GM12878 (cell line): ENCODE results near the gene OR1I1. TPM values are rescaled to one million over a fixed set of nuclear protein-coding genes. Genes with fewer than 3 reads are reported as not detected.

Experiments
- ATAC-seq: fragments of 200-7000 bp; cut with Tn5 transposase; 3 replicates; pipeline ENCODE4 v1.9.1; 2020; ENCODE audit warnings: mild to moderate bottlenecking, moderate library complexity
- BruUV-seq: library from RNA; stranded (reverse); fragments of 400-500 nt; replicated peaks from 2 replicates; lab custom pipeline; 2021; lab: Mats Ljungman, UMichigan
- CTCF ChIA-PET: fragments of 300-600 bp; sonication (Branson Sonifier 250); formaldehyde crosslinking; extraction: SDS; loops from one replicate; lab custom pipeline; 2021; ENCODE audit warnings: inconsistent platforms; lab: Yijun Ruan, JAX
- POLR2A ChIA-PET: fragments of 350-600 bp; formaldehyde crosslinking; extraction: SDS; loops from one replicate; lab custom pipeline; 2021; ENCODE audit warnings: inconsistent platforms; lab: Charles Lee
- RAD21 ChIA-PET: fragments of 300-600 bp; sonication (Branson Sonifier 250); formaldehyde crosslinking; loops from one replicate; lab custom pipeline; 2023; ENCODE audit warnings: antibody characterized with exemption; ENCODE audit not compliant: unreplicated experiment; lab: Charles Lee
- SMC1A ChIA-PET: fragments of 300-600 bp; sonication (Branson Sonifier 250); formaldehyde crosslinking; loops from one replicate; lab custom pipeline; 2023; ENCODE audit not compliant: unreplicated experiment, uncharacterized antibody; lab: Charles Lee
- DNase-seq: peaks from one replicate; pipeline ENCODE4 v3.0.0-alpha.2; 2011; ENCODE audit warnings: low read depth, low spot score
- FAIRE-seq: peaks from 3 replicates; lab custom pipeline; 2011; peaks lifted over from hg19 to GRCh38; lab: Jason Lieb, UNC
- H2AFZ ChIP-seq: 2 replicates; pipeline ENCODE4 v1.6.0; 2011; ENCODE audit warnings: low read depth, low read length, control low read depth; ENCODE audit not compliant: control insufficient read depth
- H3K27ac ChIP-seq: 2 replicates; pipeline ENCODE4 v1.5.1; 2011; ENCODE audit warnings: control low read depth; ENCODE audit not compliant: control insufficient read depth, insufficient read depth
- H3K27me3 ChIP-seq, 2 experiments: replicated peaks in 1 of 2; 2 replicates each; pipeline versions ENCODE4 v1.6.0 to v1.6.1; 2011; ENCODE audit warnings: low read length in 1 of 2; ENCODE audit not compliant: control insufficient read depth in 2 of 2, insufficient read depth in 2 of 2
- H3K36me3 ChIP-seq, 2 experiments: 2 replicates each; pipeline ENCODE4 v1.5.1; 2011; ENCODE audit warnings: low read length in 1 of 2; ENCODE audit not compliant: control insufficient read depth in 2 of 2, insufficient read depth in 2 of 2
- H3K4me1 ChIP-seq: 2 replicates; pipeline ENCODE4 v1.6.1; 2011; ENCODE audit warnings: mild to moderate bottlenecking, low read length, moderate library complexity, mixed read lengths; ENCODE audit not compliant: control insufficient read depth, insufficient read depth
- H3K4me2 ChIP-seq: 2 replicates; pipeline ENCODE4 v1.6.0; 2011; ENCODE audit warnings: control low read depth; ENCODE audit not compliant: control insufficient read depth, insufficient read depth
- H3K4me3 ChIP-seq: fragments of 200-600 bp; sonication (generic); 2 replicates; pipeline ENCODE4 v1.5.1; 2016
- H3K79me2 ChIP-seq: 2 replicates; pipeline ENCODE4 v1.6.0; 2011; ENCODE audit warnings: low read length; ENCODE audit not compliant: control insufficient read depth, insufficient read depth
- H3K9ac ChIP-seq: 2 replicates; pipeline ENCODE4 v1.8.0; 2011; ENCODE audit warnings: low read length, control low read depth, mixed read lengths; ENCODE audit not compliant: control insufficient read depth, insufficient read depth
- H3K9me3 ChIP-seq: replicated peaks from 3 replicates; pipeline ENCODE4 v1.5.1; 2011; ENCODE audit warnings: mild to moderate bottlenecking, low read length; ENCODE audit not compliant: control insufficient read depth, insufficient read depth
- H4K20me1 ChIP-seq: 2 replicates; pipeline ENCODE4 v1.6.0; 2011; ENCODE audit not compliant: control insufficient read depth, insufficient read depth
- CHD1 ChIP-seq: IDR thresholded peaks from 2 replicates; pipeline ENCODE4 v1.6.1; 2012; ENCODE audit warnings: low read depth, low read length, improper control_type of control experiment
- HDAC6 ChIP-seq: fragments of 200-600 bp; sonication (generic); IDR thresholded peaks from one replicate; pipeline ENCODE4 v1.8.0; 2017; ENCODE audit warnings: antibody characterized with exemption; ENCODE audit not compliant: unreplicated experiment
- MXI1 ChIP-seq: fragments of 150-350 bp; IDR thresholded peaks from 2 replicates; pipeline ENCODE4 v1.6.1; 2011; ENCODE audit warnings: low read depth, mild to moderate bottlenecking, inconsistent platforms, low read length, improper control_type of control experiment
- RAD51 ChIP-seq: fragments of 450-650 bp; IDR thresholded peaks from 2 replicates; pipeline ENCODE4 v1.6.1; 2016; ENCODE audit warnings: moderate library complexity, mild to moderate bottlenecking, inconsistent platforms
- RUNX3 ChIP-seq: IDR thresholded peaks from 2 replicates; pipeline ENCODE4 v1.6.1; 2012; ENCODE audit warnings: low read length, inconsistent platforms
- SMAD5 ChIP-seq: IDR thresholded peaks from 2 replicates; pipeline ENCODE4 v1.6.1; 2016; ENCODE audit warnings: antibody characterized with exemption, low read depth
- SREBF1 ChIP-seq: IDR thresholded peaks from 2 replicates; pipeline ENCODE4 v1.6.1; 2012; ENCODE audit warnings: mild to moderate bottlenecking, low read length
- STAT3 ChIP-seq: IDR thresholded peaks from 2 replicates; pipeline ENCODE4 v1.6.1; 2011; ENCODE audit warnings: low read depth, low read length, improper control_type of control experiment
- YY1 ChIP-seq: IDR thresholded peaks from 2 replicates; pipeline ENCODE4 v1.6.1; 2011; ENCODE audit warnings: low read depth, mild to moderate bottlenecking, low read length
- WGBS: methylation state at CpG from one replicate; pipeline ENCODE4 v1.1.6; 2016; ENCODE audit warnings: low lambda C conversion rate; ENCODE audit not compliant: insufficient replicate concordance, insufficient coverage; ENCODE audit errors: missing lambda C conversion rate; 5-methylcytosine and 5-hydroxymethylcytosine counted together
- in situ Hi-C: fragments of 300-500 bp; cut with MboI; formaldehyde crosslinking; loops from 9 replicates; pipeline ENCODE4 v1.14.3; 2018; ENCODE audit warnings: mixed read lengths
- intact Hi-C: fragments of 100-400 bp; cut with micrococcal nuclease; formaldehyde crosslinking; loops from one replicate; pipeline ENCODE4 v1.14.2; 2022; ENCODE audit not compliant: unreplicated experiment
- polyA plus RNA-seq, 11 experiments: library from polyadenylated mRNA; depleted of rRNA in 4 of 11; unstranded in 6 of 11; stranded (reverse) in 5 of 11; fragments of >200 nt; fragmentation: Nextera tagmentation in 4 of 11; fragmentation: Illumina TruSeq in 1 of 11; extraction: Ambion mirVana in 4 of 11; extraction: Trizol in 1 of 11; gene quantifications; 1 replicate in 1 of 11; 2 replicates in 10 of 11; pipeline versions ENCODE4 v1.2.1 to v1.2.3, GENCODE V29; 2011 to 2016; ENCODE audit warnings: inconsistent platforms in 2 of 11, missing spikeins in 2 of 11, low read depth in 1 of 11
- total RNA-seq, 4 experiments: library from RNA; depleted of rRNA in 3 of 4; stranded (reverse); fragments of >200 nt in 3 of 4; fragmentation: Illumina TruSeq in 1 of 4; extraction: Trizol in 1 of 4; gene quantifications; 2 replicates each; pipeline versions ENCODE4 v1.2.1 to v1.2.3, GENCODE V29; 2013 to 2021
- TF ChIP-seq, protein P1 (sequence below): fragments of 450-650 bp; conservative IDR thresholded peaks from 2 replicates; pipeline ENCODE4 v1.6.1; 2017; ENCODE audit warnings: mild to moderate bottlenecking, moderate library complexity
- TF ChIP-seq, protein P2 (sequence below): fragments of 450-650 bp; IDR thresholded peaks from 2 replicates; pipeline ENCODE4 v1.6.1; 2017; ENCODE audit warnings: mild to moderate bottlenecking, moderate library complexity
- TF ChIP-seq, protein P3 (sequence below): fragments of 450-650 bp; formaldehyde crosslinking; IDR thresholded peaks from 2 replicates; pipeline ENCODE4 v1.5.0; 2022; ENCODE audit warnings: mild to moderate bottlenecking, missing genetic modification characterization

Gene OR1I1
- total and polyA plus RNA-seq, 10 of the 15 experiments (the other 5 are each of a cell fraction or from before 2014, with no cell fraction given): not detected

- TF ChIP-seq, protein P1, sequence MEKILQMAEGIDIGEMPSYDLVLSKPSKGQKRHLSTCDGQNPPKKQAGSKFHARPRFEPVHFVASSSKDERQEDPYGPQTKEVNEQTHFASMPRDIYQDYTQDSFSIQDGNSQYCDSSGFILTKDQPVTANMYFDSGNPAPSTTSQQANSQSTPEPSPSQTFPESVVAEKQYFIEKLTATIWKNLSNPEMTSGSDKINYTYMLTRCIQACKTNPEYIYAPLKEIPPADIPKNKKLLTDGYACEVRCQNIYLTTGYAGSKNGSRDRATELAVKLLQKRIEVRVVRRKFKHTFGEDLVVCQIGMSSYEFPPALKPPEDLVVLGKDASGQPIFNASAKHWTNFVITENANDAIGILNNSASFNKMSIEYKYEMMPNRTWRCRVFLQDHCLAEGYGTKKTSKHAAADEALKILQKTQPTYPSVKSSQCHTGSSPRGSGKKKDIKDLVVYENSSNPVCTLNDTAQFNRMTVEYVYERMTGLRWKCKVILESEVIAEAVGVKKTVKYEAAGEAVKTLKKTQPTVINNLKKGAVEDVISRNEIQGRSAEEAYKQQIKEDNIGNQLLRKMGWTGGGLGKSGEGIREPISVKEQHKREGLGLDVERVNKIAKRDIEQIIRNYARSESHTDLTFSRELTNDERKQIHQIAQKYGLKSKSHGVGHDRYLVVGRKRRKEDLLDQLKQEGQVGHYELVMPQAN: no peak
- TF ChIP-seq SMAD5 (no peak), HDAC6 (no peak)
Observed at GRCh38 chr19:15081911-15082310, at the start of gene OR1I1 (continued).

DNA sequence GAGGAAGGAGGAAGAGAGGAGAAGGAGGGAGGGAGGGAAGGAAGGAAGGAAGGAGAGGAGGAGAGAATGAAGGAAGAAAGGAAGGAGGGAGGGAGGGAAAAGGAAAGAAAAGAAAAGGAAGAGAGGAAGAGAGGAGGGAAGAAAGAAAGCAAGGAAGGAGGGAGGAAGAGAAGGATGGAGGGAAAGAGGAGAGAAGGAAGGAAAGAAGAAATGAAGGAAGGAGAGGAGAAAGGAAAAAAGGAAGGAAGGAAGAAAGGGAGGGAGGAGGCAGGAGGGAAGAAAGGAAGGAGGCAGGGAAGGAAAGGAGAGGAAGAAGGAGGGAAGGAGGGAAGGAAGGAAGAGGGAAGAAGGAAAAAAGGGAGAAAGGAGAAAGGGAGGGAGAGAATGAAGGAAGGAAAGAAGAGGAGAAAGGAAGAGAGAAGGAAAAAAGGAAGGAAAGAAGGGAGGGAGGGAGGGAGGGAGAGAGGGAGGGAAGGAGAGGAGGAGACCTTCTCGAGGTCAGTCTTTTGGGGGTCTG, 46.2 kb upstream of the OR1I1 start:
- Histone ChIP-seq H4K20me1 (no peaks in the 10 kb centered on the region), H3K27me3 (no peaks in the 10 kb centered on the region; a peak in 1 of 4 replicates), H3K4me1 (no peaks in the 10 kb centered on the region), H2AFZ (no peak overlapping the region), H3K27ac (no peak overlapping the region), H3K36me3 (no peaks in the 10 kb centered on the region), H3K79me2 (no peaks in the 10 kb centered on the region), H3K4me2 (no peak overlapping the region), H3K4me3 (no peak overlapping the region), H3K9ac (no peak overlapping the region), H3K9me3 (no peaks in the 10 kb centered on the region)
- ATAC-seq (no peak), DNase-seq (no peak), FAIRE-seq (no peak)
- in situ Hi-C loops: no loop called here
- WGBS: 0% methylated on average over 1 of the region's 1 CpG
- no TSS peak for BruUV-seq
- CTCF ChIA-PET: no interaction called here
- POLR2A ChIA-PET: no interaction called here
- RAD21 ChIA-PET: no interaction called here
- intact Hi-C loops: no loop called here
- SMC1A ChIA-PET: no interaction called here
- TF ChIP-seq STAT3 (no peak), CHD1 (no peak), SREBF1 (no peak), MXI1 (no peak), RUNX3 (no peak), RAD51 (no peak), YY1 (no peak)
- TF ChIP-seq, protein P2, sequence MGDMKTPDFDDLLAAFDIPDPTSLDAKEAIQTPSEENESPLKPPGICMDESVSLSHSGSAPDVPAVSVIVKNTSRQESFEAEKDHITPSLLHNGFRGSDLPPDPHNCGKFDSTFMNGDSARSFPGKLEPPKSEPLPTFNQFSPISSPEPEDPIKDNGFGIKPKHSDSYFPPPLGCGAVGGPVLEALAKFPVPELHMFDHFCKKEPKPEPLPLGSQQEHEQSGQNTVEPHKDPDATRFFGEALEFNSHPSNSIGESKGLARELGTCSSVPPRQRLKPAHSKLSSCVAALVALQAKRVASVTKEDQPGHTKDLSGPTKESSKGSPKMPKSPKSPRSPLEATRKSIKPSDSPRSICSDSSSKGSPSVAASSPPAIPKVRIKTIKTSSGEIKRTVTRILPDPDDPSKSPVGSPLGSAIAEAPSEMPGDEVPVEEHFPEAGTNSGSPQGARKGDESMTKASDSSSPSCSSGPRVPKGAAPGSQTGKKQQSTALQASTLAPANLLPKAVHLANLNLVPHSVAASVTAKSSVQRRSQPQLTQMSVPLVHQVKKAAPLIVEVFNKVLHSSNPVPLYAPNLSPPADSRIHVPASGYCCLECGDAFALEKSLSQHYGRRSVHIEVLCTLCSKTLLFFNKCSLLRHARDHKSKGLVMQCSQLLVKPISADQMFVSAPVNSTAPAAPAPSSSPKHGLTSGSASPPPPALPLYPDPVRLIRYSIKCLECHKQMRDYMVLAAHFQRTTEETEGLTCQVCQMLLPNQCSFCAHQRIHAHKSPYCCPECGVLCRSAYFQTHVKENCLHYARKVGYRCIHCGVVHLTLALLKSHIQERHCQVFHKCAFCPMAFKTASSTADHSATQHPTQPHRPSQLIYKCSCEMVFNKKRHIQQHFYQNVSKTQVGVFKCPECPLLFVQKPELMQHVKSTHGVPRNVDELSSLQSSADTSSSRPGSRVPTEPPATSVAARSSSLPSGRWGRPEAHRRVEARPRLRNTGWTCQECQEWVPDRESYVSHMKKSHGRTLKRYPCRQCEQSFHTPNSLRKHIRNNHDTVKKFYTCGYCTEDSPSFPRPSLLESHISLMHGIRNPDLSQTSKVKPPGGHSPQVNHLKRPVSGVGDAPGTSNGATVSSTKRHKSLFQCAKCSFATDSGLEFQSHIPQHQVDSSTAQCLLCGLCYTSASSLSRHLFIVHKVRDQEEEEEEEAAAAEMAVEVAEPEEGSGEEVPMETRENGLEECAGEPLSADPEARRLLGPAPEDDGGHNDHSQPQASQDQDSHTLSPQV: no peak
- TF ChIP-seq, protein P3, sequence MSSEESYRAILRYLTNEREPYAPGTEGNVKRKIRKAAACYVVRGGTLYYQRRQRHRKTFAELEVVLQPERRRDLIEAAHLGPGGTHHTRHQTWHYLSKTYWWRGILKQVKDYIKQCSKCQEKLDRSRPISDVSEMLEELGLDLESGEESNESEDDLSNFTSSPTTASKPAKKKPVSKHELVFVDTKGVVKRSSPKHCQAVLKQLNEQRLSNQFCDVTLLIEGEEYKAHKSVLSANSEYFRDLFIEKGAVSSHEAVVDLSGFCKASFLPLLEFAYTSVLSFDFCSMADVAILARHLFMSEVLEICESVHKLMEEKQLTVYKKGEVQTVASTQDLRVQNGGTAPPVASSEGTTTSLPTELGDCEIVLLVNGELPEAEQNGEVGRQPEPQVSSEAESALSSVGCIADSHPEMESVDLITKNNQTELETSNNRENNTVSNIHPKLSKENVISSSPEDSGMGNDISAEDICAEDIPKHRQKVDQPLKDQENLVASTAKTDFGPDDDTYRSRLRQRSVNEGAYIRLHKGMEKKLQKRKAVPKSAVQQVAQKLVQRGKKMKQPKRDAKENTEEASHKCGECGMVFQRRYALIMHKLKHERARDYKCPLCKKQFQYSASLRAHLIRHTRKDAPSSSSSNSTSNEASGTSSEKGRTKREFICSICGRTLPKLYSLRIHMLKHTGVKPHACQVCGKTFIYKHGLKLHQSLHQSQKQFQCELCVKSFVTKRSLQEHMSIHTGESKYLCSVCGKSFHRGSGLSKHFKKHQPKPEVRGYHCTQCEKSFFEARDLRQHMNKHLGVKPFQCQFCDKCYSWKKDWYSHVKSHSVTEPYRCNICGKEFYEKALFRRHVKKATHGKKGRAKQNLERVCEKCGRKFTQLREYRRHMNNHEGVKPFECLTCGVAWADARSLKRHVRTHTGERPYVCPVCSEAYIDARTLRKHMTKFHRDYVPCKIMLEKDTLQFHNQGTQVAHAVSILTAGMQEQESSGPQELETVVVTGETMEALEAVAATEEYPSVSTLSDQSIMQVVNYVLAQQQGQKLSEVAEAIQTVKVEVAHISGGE (CRISPR knock-in tag): no peak
